ENCODE measurements around the gene CFAP53.

CFAP53 gene

GRCh38 chr18:50287441-50288347 is 21.4 kb upstream of the CFAP53 start, which contains the start of gene CXXC1:
TSS of gene CXXC1 (minus strand) at chr18:50287692. CDS start at chr18:50287589, 103 bp downstream.
- DNase-seq (ENCODE audit: low spot score), result peak; percentile 96

DNA sequence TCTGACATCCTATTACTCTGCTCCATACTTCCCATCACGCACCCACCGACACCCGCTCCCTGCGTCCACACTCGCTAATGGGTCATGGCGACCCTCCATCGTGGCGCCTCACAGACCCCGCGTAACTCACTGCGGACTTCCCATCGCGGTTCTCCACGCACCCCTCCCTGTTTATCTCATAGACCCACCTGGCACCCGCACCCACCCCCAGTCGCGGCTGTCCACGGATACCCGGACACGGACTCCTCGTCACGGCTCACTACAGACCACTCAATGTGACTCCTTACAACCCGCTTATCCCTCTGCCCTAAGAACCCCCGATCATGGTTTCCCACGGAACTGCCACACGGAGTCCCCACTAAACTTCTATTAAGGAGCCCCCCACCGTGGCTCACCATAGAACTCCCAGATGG is 20.7 kb upstream of the CFAP53 start:
- DNase-seq (ENCODE audit: low spot score), result no peak

DNA sequence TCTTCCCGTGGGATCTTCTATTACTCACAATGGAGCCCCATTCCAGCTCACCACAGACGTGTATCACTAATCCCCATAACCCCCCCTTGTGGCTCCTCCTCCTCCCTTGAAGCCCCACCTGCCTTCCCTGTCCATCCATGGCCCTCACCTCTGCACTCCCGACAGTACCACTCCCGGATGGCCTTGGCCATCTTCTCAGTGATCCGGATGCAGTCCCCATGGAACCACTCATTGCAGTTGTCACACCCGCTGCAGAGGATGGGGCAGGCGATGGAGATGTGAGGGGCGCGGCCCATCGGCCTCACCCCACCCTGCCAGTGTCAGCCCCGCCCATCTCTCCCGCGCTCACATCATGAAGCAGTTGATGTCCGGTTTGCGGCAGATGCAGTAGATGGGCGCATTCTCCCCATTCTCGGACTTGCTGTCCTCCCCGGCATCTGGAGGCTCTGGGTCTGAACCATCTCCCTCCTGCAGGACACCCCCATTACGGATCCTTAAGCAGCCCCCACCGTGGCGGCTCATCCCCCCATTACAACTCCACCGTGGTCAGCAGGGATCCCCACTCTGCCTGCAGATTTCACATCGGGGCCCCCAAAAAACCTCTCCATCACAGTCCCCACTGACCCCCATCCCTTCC is 20.2 kb upstream of the CFAP53 start:
- no peak for DNase-seq (ENCODE audit: low spot score)

- no peak for DNase-seq (ENCODE audit: low spot score)
These were observed 19.5 kb upstream of the CFAP53 start for GRCh38 chr18:50285631-50286321.

DNA sequence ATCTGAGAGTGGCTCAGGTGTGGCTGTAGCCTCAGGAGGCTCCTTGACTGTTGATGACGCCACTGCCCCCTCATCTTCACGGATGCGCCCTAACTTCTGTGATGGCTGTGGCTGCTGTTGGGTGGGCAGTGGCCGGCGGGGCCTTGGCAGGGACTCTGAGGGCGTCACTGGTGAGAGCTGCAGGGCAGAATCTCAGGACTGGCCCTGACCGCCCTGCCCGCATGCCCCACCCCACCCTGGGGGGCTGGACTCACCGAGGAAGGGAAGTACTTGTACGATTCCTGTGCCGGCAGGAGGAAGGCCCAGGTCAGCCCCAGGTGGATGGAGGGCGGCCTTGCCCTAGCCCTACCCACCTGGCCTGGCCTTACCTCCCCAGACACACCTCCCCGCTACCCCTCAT is 18.8 kb upstream of the CFAP53 start:
- DNase-seq (ENCODE audit: low spot score), result no peak

- DNase-seq (ENCODE audit: low spot score), result no peak
These were observed 18.1 kb upstream of the CFAP53 start for GRCh38 chr18:50284255-50284885.

GRCh38 chr18:50283469-50284209 is 17.3 kb upstream of the CFAP53 start:
- no peak for DNase-seq (ENCODE audit: low spot score)

GRCh38 chr18:50282521-50283335 is 16.4 kb upstream of the CFAP53 start:
- DNase-seq (ENCODE audit: low spot score), result no peak

DNA sequence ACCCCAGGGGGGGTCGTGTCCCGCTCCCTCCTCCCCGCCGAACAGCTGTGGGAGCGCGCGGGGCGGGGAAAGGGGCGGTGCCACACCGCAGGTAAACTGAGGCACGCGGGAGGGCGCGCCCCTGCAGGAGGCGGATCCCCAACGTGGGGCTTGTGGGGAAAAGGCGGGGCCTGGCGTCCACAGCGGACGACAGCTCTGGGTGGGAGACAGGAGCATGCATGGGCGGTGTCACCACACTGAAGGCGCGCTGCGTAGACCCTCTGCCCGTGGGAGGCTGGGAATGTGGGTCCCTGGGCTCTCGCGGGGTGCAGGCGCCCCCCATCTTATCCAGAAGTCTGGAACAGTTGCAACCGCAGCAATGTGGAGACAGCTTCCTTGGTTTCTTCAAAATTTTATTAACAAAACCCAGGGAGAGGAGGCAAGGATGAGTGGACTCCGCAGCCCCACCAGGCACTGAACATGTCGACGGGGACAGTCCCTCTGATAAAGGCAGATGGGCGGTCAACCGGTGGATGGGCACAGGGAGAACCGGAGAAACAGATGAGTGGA is 15.8 kb upstream of the CFAP53 start:
- DNase-seq (ENCODE audit: low spot score), result no peak

GRCh38 chr18:50281295-50281971 is 15.1 kb upstream of the CFAP53 start, which contains the start of gene MBD1:
TSS of gene MBD1 (minus strand) at chr18:50281523. CDS start at chr18:50279992, 1,531 bp downstream.
- peak; percentile 99 for DNase-seq (ENCODE audit: low spot score)

- DNase-seq (ENCODE audit: low spot score), result no peak
These were observed 14.5 kb upstream of the CFAP53 start for GRCh38 chr18:50280707-50281294.

DNA sequence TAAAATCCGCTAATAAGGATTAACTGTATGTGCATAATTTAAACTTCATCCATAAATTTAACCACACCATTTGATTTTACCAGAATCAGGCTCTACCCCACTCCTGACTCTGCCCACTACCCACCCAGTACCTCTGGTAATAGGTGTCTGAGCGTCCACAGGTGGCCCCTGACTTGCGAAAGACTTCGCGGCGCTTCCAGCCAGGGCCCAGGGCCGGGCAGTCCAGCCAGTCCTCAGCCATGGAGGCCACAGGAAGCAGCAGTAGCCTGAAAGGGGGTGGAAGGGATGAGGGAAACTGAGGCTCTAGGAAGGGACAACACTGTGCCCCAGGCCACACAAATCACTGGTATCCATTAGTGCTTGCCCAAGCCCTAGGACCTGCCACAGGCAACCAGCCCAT is 13.5 kb upstream of the CFAP53 start:
- no peak for DNase-seq (ENCODE audit: low spot score)

GRCh38 chr18:50277942-50278341 is 11.6 kb upstream of the CFAP53 start:
- no peak for DNase-seq (ENCODE audit: low spot score)

DNA sequence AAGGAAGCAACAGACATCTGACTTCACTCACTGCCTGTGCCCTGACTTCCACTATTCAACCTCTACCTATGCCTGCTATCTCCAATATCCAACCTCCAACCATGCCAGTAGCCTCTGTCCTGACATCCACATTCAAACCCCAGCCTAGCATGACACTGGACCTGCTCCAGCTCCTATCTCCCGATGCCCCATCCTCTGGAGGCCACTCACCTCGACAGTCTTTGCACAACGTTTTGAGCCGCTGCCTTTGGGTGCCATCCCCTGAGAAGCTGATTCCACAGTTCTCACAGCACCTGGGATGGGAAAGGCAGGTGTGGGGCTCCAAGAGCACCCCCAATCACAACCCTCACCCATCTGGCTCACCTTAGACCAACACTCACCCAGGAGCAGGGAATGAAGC is 10.2 kb upstream of the CFAP53 start:
- DNase-seq (ENCODE audit: low spot score), result no peak

DNA sequence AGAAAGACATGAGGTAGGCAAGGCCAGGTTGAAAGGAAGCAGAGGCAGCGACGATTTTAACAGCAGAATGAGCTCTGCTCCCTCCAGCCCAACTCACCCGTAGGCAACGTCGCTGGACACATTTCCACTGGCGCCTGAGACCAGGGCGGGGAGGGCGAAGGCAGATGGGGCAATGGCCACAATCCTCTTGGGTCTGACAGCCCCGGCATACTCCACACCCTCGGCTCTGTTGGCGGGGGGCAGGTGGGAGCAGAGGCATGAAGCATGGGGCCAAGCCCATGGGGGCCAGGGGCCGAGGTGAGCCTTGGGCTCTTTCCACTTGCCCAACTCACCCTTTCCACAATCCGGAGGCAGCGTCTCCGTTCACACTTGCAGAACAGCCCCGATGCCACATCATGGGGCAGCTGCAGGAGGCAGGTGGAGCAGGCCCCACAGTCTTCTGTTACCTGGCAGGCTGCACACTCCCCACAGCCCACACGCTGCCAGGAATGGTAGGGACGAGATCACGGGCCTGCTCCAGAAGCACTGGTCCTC is 9.3 kb upstream of the CFAP53 start:
- no peak for DNase-seq (ENCODE audit: low spot score)

DNA sequence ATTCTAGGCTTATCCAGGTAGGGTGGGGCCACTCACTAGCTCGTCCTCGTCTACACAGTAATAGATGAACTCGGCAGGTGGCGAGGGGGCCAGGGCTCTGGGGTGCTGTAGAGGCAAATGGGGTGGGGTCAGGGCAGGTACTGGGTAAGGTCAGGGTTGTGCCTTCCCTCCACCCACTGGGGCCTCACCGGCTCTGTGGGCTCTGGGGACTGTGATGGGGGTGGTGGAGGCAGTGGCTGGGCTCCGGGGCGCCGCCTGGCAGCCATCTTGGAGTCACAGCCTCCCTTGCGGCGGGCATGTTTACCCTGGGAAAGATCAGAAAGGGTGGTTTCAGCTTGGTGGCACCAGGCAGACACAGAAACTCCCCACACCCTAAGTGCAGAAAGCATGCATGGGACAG is 8.6 kb upstream of the CFAP53 start:
- no peak for DNase-seq (ENCODE audit: low spot score)

- no peak for DNase-seq (ENCODE audit: low spot score)
These were observed 7.7 kb upstream of the CFAP53 start for GRCh38 chr18:50274044-50274442.

DNA sequence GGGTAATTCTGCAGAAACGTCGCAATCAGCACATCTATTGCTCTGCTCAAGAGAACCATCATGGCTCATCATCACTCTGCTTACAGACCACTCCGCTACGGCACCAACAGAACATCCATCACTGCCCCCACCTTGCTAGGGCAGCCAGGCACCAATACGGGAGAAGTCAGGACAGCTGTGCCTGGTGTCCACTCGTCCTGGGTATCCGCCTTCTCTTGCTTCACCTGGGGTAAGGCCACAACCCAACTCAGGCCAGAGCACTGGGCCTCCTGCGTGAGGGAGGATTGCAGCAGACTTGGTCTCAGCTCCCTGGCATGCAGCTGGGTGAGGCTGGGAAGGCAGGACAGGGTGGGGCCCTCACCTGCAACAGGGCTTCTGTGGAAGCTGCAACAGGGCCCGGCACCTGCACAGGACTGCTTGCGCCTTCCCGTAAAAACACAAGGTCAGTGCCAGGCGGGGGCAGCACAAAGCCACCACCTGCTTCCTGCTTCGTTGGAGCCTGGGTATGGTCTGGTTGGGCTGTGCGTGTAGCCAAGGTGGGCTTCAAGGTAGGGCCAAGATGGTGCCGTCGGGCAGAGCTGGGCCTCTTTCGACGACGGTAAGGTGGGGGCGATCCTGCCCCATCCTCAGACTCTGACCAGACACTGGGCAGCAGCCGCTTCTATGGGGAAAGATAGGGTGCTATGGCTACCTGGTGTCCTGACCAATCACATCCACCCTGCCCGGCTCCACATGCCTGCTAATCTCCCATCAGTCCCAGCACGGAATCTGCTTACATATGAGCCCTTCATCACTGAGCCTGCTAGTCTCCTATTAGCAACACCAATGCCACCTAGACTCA is 7.1 kb upstream of the CFAP53 start:
- no peak for DNase-seq (ENCODE audit: low spot score)

Data from D341Med (cell line).